ENCODE results near the gene LBH. TPM values are rescaled to one million over a fixed set of nuclear protein-coding genes. Genes with fewer than 3 reads are reported as not detected.

LBH gene
- total RNA-seq, 1 experiment from 2014 or later: 1.1 TPM

GRCh38 chr2:30298302-30298701 lies 67.0 kb downstream of the LBH start:
- POLR2A ChIA-PET: interaction anchor here (0.7 to 0.8 kb wide), 2 partner anchors 23 to 37 kb away, joined by 3 read pairs; no protein-coding TSS in a partner anchor
- CTCF ChIA-PET: interaction anchor here (1.1 kb wide), 1 partner anchor 10 kb away, joined by 3 read pairs; no protein-coding TSS in a partner anchor
- no peak overlapping the region for H3K27ac Mint-ChIP-seq (ENCODE audit: low read depth, unreplicated experiment)
- DNase-seq (ENCODE audit: unreplicated experiment): no peak
- BruUV-seq (replicated peaks): no TSS peak
- intact Hi-C loops (cut with micrococcal nuclease): no loop called here
- no peaks in the 10 kb centered on the region for H3K36me3 Mint-ChIP-seq (ENCODE audit: insufficient read depth, unreplicated experiment)
- H3K4me1 Mint-ChIP-seq (ENCODE audit: insufficient read depth, unreplicated experiment): peaks cover 8% of the 10 kb centered on the region
- no peak for TF ChIP-seq CTCF (IDR thresholded peaks at IDR 0.05; ENCODE audit: unreplicated experiment)
- no peak overlapping the region for H3K4me3 Mint-ChIP-seq (ENCODE audit: unreplicated experiment)
- no peaks in the 10 kb centered on the region for H3K27me3 Mint-ChIP-seq (ENCODE audit: insufficient read depth, unreplicated experiment)
- H3K9me3 Mint-ChIP-seq (ENCODE audit: unreplicated experiment): no peaks in the 10 kb centered on the region

DNA sequence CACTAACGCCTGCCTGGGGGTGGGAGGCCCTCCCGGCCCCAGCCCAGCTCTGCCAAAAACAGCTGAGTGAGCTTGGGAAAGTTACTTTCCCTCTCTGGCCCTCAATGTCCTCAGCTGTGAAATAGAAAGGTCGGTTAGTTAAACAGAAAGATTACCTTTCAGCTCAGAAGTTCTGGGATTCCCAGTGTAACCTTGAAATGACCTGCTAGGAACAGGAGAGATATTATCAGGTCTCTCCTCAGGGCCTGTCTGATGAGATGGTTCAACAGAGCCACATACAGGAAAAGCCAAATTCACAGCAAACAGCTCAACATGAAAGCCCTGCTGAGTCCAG lies 68.8 kb downstream of the LBH start:
- ChIA-PET CTCF (interaction anchor here (1.1 kb wide), 1 partner anchor 92 kb away, joined by 4 read pairs; no protein-coding TSS in a partner anchor), POLR2A (no interaction called here)
- no peaks in the 10 kb centered on the region for H3K36me3 Mint-ChIP-seq (ENCODE audit: insufficient read depth, unreplicated experiment)
- no peak overlapping the region for H3K27ac Mint-ChIP-seq (ENCODE audit: low read depth, unreplicated experiment)
- intact Hi-C loops (cut with micrococcal nuclease): no loop called here
- H3K4me1 Mint-ChIP-seq (ENCODE audit: insufficient read depth, unreplicated experiment): no peaks in the 10 kb centered on the region
- no peaks in the 10 kb centered on the region for H3K9me3 Mint-ChIP-seq (ENCODE audit: unreplicated experiment)
- TF ChIP-seq CTCF (IDR thresholded peaks at IDR 0.05; ENCODE audit: unreplicated experiment): no peak
- DNase-seq (ENCODE audit: unreplicated experiment): no peak
- H3K4me3 Mint-ChIP-seq (ENCODE audit: unreplicated experiment): no peak overlapping the region
- no peaks in the 10 kb centered on the region for H3K27me3 Mint-ChIP-seq (ENCODE audit: insufficient read depth, unreplicated experiment)
- BruUV-seq (replicated peaks): no TSS peak

- Mint-ChIP-seq H3K36me3 (ENCODE audit: insufficient read depth, unreplicated experiment) (no peaks in the 10 kb centered on the region), H3K4me3 (ENCODE audit: unreplicated experiment) (no peak overlapping the region), H3K4me1 (ENCODE audit: insufficient read depth, unreplicated experiment) (no peaks in the 10 kb centered on the region), H3K9me3 (ENCODE audit: unreplicated experiment) (no peaks in the 10 kb centered on the region), H3K27ac (ENCODE audit: low read depth, unreplicated experiment) (no peak overlapping the region), H3K27me3 (ENCODE audit: insufficient read depth, unreplicated experiment) (no peaks in the 10 kb centered on the region)
- no TSS peak for BruUV-seq (replicated peaks)
- intact Hi-C loops (cut with micrococcal nuclease): no loop called here
- CTCF ChIA-PET: interaction anchor here (0.6 to 1.1 kb wide), 2 partner anchors 93 to 174 kb away, joined by 3 to 4 read pairs; no protein-coding TSS in a partner anchor
- POLR2A ChIA-PET: no interaction called here
- no peak for TF ChIP-seq CTCF (IDR thresholded peaks at IDR 0.05; ENCODE audit: unreplicated experiment)
- no peak for DNase-seq (ENCODE audit: unreplicated experiment)
These were observed 69.3 kb downstream of the LBH start for GRCh38 chr2:30300456-30301221.

- CTCF ChIA-PET: interaction anchor here (0.6 kb wide), 1 partner anchor 61 kb away, joined by 3 read pairs; no protein-coding TSS in a partner anchor
- no peak for TF ChIP-seq CTCF (IDR thresholded peaks at IDR 0.05; ENCODE audit: unreplicated experiment)
- DNase-seq (ENCODE audit: unreplicated experiment): no peak
- POLR2A ChIA-PET: no interaction called here
- Mint-ChIP-seq H3K4me1 (ENCODE audit: insufficient read depth, unreplicated experiment) (no peaks in the 10 kb centered on the region), H3K9me3 (ENCODE audit: unreplicated experiment) (no peaks in the 10 kb centered on the region), H3K27me3 (ENCODE audit: insufficient read depth, unreplicated experiment) (no peaks in the 10 kb centered on the region), H3K36me3 (ENCODE audit: insufficient read depth, unreplicated experiment) (no peaks in the 10 kb centered on the region), H3K4me3 (ENCODE audit: unreplicated experiment) (no peak overlapping the region), H3K27ac (ENCODE audit: low read depth, unreplicated experiment) (no peak overlapping the region)
- no TSS peak for BruUV-seq (replicated peaks)
- intact Hi-C loops (cut with micrococcal nuclease): no loop called here
These were observed 70.2 kb downstream of the LBH start for GRCh38 chr2:30301551-30301950.
